Testis (tissue), 2 donors: Measurements from ENCODE around the gene PCDHGA1.

Experiments used
- POLR2A ChIP-seq: fragments of 450-650 bp; IDR thresholded peaks from one replicate; pipeline ENCODE4 v1.6.1; 2017; ENCODE audit warnings: antibody characterized with exemption, mild to moderate bottlenecking, moderate library complexity
- TF ChIP-seq, protein P1 (sequence below), 3 experiments: fragments of 450-650 bp in 2 of 3; fragments of 200-600 bp in 1 of 3; sonication (generic) in 1 of 3; IDR thresholded peaks; one replicate each; pipeline ENCODE4 v1.5.1; 2016 to 2019; ENCODE audit warnings: antibody characterized with exemption in 3 of 3, mild to moderate bottlenecking in 2 of 3, moderate library complexity in 1 of 3

- TF ChIP-seq POLR2A = no peak
- TF ChIP-seq, protein P1, sequence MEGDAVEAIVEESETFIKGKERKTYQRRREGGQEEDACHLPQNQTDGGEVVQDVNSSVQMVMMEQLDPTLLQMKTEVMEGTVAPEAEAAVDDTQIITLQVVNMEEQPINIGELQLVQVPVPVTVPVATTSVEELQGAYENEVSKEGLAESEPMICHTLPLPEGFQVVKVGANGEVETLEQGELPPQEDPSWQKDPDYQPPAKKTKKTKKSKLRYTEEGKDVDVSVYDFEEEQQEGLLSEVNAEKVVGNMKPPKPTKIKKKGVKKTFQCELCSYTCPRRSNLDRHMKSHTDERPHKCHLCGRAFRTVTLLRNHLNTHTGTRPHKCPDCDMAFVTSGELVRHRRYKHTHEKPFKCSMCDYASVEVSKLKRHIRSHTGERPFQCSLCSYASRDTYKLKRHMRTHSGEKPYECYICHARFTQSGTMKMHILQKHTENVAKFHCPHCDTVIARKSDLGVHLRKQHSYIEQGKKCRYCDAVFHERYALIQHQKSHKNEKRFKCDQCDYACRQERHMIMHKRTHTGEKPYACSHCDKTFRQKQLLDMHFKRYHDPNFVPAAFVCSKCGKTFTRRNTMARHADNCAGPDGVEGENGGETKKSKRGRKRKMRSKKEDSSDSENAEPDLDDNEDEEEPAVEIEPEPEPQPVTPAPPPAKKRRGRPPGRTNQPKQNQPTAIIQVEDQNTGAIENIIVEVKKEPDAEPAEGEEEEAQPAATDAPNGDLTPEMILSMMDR (IDR thresholded peaks at IDR 0.05) = no peak
Measured at GRCh38 chr5:141434006-141434405, 103.7 kb downstream of the PCDHGA1 start.
